NCI-H446 treated with DMSO at 0.1 percent for 48 hours (cell line): Measurements from ENCODE around the gene SCLY.
"Not testable (repeated sequence)": the region's sequence is repeated elsewhere in the genome, so short reads cannot be mapped to it uniquely, and the experiment has no call there.

Source experiments
- DNase-seq: peaks from one replicate; lab custom pipeline; 2025; lab: John Stamatoyannopoulos, UW

The SCLY gene

DNA sequence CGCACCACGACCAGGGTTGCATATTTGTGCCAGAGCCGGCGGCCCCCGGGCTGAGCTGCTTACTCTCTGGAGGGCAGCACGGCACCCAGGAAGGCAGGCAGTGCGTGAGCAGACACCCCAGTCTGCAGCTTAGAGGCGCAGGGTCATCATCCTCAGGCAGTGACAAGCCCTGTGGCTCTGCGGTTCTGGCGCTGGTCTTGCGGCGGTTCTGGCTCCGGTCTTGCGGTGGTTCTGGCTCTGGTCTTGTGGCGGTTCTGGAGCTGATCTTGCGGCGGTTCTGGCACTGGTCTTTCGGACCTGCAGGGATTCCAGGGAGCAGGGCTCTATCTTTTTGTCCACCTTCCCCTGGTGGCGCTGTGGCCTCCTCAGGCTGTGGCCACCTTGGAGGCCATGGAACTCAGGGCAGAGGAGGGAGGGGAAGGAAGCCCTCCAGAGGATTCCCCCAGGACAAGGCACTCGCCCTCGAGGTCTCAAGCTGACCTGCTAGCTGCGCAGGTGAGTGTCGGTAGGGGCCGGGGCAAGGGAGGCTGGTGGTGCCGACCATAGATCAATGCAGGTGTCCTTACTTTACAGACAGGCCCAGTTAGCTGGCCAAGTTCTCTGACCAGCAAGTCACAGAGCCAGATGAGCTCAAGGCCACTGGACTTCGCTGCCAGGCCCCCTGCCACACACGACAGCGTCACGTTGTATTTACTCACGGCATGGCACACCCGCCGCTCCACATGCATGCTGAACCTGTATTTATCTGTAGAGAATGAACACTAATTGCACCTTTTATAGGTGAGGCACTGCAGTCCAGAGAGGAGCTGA, 54.3 kb downstream of the SCLY start:
- no peak for DNase-seq

DNA sequence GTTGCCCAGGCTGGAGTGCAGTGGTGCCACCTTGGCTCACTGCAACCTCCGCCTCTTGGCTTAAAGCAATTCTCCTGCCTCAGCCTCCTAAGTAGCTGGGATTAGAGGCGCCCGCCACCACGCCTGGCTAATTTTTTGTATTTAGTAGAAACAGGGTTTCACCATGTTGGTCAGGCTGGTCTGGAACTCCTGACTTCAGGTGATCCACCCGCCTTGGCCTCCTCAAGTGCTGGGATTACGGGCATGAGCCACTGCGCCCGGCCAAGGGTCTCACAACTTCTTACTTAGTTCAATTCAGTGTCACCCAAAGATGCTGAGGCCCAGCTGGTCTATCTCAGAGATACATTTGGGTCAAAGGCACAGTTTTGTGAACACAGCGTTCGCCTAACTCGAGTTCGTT, 54.9 kb downstream of the SCLY start:
- DNase-seq: not testable (repeated sequence)

DNA sequence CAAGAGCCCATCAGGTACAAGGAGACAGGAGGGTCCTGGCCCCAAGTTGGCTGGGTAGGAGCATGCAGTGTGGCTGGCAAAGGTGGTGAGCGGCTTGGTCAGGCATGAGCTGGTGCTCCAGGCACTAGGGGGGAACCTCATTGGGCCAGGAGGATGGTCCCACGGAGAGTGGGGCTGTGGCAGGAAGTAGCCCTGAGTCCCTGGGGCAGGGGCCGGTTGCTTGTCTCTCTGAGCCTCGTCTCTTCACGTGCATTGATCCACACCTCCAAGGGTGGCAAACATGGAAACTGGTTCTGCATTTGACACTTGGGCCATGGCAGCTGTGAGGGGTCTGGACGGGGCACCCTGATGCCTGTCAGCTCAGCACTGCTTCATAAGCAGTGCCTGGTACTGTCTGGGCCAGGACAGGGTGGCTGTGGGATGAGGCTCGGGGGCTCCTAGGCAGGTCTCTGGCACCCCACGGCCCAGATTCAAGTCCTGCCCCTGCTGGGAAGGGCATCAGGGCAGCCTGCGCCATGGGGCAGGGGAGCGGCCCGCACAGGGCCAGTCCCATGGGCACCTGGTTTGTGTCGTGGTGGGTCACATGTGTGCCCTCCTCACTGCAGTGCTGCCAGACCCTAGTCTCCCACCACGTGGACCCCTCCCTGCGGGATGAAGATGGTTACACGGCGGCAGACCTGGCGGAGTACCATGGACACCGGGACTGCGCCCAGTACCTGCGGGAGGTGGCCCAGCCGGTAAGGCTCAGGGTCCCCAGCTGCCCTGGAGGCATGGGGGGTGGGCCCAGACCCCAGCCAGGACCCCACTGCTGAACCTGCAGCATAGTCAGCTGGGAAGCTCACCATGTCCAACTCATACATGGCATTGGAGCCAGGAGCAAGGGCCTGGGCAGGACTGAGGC, 55.7 kb downstream of the SCLY start:
- no peak for DNase-seq

DNA sequence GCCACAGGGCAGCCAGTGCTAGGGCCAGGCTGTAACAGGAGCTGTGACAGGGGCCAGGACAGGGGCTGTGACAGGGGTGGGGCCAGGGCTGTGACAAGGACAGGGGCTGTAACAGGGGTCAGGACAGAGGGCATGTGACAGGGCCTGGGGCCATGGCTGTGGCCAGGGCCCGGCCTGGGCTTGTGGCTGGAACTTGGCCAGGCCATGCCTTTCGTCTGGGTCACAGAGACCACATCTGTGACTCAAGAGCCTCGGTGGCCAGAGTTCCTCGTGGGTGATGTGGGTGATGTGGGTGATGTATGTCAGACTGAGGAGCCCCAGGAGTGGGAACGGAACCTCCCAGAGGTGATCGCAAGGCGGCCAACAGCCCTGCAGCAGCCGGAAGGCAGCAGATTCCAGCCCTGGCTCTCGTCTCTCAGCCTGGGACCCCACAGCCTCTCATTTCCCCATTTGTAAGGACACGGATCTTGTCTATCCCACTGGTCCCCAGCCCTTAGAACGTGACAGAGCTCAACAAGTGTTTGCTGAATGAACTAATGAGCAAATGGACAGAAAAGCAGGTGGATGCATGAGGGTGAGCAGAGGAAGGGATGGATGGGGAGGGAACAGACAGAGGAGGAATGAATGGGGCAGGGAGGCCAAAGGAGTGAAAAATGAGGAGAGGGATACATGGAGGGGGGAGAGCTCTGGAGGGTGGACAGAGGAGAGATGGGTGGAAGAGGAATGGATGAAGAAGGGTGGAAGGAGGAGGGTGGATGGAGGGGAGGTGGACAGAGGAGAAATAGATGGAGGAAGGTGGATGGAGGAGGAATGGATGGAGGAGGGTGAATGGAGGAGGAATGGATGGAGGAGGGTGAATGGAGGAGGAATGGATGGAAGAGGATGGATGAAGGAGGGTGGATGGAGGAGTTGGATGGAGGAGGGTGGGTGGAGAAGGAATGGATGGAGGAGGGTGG, 56.7 kb downstream of the SCLY start:
- DNase-seq: no peak

DNA sequence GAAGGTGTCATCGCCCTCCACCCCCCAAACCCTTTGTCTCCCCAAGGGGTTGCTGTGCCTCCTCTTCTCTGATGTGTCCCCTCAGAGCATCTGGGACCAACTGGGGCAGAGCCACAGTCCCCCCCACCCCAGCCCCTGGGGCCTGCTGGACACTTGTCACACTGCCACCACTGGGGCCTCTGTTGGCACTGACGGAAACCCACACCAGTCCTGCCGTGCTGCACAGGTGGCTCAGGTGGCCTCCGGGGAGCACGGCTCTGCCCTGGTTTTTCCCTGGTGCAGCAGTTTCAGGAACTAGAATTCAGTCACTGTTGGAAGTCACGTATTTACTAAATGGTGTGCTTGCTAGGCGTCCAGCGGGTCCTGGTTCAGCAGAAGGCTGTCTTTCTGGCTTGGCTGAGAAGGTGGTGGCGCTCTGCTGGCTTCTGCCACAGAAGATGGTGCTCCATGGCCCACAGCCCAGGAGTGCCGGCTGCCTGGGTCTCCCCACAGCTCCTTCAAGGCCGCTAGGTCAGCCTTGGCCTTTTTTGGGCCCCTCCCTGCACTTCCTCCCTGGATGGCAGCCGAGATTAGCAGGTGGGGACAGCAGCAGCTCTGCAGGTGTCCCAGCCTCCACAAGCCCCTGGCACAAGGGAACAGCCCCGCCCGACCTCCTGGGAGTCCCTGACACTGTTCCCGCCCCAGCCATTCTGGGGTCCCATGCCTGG, 59.1 kb downstream of the SCLY start:
- DNase-seq: no peak

DNA sequence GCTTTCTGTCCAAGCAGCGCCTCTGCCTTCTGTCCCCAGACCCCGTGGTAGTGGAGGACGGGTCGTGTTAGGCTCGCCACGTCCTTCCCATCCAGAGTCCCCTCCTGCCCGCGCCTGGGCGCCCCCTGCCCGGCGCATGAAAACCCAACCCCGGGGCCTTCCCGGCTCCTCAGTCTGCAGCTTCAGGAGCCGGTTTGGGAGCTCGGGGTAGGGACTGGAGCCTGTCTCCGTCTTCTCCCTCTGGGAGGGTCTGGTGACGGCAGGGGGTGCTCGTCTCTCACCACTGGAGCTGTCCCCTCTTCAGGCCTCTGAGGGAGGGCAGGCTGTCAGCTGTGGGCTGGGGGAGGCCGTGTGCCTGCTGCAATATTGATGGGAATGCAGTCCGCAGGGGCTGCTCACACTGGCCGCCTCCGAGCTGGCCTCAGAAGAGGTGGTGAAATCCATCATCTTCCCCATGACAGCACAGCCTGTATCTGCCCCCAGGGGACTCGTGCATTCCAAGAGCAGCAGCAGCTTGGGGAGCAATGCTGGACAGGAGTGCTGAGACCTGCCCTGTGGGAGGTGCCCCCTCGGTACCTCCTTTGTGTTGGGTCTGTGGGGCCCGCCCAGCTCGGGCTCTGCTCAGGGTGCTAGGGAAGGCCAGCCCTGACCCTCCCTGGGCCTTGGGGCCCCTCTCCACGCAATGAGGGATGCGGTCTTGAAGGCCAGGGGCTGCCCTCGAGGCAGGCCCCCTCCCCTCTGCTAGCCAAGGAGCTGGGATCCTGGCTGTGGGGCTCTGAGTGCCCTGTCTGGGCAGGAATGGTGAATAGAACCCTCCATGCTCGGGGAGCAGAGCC, 59.9 kb downstream of the SCLY start:
- DNase-seq: no peak

DNA sequence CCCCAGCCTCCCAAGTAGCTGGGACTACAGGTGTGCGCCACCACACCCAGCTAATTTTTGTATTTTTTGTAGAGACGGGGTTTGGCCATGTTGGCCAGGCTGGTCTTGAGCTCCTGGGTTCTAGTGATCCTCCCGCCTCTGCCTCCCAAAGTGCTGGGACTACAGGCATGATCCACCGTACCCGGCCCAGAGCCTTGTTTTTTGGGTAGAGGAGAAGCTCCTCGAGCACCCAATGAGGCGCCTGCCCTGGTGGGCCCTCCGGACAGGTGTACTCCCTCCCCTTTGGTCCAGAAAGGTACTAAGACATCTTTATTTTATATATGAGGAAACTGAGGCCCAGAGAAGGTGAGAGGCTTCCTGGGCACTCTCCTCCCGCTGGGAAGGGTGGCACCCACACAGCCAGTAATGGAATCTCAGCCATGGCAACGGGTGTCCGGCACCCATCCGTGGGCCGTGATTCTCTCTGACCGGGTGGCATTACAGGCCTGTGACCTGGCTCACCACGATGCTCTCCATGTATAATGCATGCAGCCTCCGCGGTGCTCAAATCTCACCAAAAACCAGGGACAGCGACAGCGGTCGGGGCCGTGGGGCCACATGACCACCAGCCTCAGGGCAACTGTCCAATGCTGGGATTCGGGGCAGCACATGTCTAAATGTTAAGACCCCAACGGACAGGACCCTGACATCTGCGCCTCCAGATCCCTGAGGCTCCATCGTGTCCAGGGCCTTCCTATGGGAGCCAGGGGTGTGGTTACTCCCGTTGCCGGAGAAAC, 60.9 kb downstream of the SCLY start:
- DNase-seq: no peak

DNA sequence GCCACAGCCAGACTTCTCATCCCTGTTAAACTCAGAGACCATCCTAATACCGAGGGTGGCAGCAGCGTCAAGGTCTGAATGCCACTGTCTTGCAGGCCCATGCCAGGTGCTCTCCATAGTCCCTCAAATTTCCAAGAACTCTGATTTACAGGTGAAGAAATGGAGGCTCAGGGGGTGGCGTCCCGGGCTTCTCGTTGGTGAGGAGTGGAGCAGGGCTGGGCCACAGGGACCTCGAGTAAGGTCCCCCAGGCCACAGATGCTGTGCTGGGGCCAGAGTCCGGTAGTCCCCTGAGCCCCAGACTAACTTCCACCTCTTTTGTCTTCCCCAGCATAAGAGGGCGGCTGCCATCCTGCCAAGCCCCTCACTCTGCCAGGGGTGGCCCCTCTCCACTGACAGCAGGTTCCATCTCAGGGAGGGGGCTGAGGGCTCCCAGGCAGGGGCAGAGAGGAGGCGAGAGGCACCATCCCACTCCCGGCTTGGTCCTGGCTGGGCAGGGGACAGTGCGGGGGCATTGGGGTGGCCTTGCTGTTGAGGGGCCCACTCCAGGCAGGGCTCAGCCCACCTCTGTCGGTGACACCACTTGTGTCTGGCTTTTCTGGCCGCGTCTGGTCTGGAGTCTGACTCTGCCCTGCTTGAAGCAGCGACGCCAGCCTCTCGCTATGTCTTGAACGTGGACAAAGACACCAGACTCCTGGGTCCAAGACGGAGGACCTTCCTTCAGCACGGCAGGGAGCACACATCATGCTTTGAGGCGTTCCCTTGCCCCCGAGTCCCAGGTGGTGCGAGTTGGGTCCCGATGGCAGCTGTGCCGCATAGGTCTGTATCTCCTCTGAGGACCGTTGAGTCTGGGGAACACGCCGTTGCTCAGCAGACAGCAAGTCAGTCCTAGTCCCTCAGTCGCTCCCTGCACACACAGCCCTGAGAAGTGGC, 61.8 kb downstream of the SCLY start:
- DNase-seq: no peak

DNA sequence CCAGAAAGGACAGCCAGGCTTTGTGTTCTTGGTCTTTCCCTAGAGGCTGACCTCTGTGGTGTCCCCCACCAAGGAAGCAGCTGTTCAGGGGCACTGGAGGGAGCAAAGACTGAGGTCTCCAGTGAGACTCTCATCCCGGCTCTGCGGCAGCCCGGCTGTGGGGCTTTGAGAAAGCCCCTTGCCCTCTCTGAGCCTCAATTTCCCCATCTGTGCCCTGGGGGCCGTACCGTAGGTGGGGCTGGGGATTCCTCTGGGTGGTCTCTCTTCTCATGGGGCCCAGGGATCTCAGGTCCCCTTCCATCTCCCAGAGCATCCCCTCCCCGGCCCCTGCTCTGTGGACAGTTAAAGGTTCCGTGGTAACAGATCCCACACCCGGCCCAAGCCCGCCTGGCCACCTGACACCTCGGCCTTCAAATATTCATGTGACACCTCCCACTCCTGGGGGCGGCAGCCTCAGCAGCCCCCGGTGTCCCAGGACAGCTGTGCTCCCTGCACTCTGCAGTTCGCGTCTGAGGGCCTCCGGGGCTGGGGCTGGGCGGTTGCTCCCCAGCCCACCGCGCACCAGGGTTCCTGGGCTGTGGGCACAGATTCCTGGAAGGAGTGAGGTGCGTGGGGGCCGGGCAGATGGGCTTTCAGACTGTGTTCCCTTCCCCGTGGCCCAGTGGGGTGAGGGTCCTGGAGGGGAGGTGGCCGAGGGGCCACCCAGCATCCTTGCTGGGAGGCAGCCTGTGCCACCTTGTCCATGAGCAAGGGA, 62.6 kb downstream of the SCLY start:
- DNase-seq: no peak

DNA sequence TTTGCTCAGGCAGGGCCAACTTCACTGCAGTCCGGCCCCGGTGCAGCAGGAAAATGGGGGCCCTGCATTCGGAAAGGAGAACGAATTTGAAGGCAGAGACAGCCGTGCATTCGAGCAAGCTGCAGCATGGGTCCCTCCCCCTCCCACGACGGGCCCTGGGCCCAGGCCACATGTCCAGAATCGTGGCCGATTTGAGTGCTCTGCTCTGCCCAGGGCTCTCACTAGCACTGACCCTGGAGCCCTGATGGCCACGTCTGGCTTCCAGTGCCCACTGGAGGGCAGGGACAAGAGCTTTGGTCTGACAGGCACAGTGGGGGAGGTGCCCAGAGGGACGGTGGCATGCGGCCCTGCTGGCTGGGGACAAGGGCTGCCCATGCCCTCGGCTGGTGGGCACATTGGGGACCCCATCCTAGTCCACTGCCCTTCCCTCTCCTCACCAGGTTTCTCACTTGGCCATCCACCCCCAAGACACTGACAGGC, 63.2 kb downstream of the SCLY start:
- DNase-seq: no peak

DNA sequence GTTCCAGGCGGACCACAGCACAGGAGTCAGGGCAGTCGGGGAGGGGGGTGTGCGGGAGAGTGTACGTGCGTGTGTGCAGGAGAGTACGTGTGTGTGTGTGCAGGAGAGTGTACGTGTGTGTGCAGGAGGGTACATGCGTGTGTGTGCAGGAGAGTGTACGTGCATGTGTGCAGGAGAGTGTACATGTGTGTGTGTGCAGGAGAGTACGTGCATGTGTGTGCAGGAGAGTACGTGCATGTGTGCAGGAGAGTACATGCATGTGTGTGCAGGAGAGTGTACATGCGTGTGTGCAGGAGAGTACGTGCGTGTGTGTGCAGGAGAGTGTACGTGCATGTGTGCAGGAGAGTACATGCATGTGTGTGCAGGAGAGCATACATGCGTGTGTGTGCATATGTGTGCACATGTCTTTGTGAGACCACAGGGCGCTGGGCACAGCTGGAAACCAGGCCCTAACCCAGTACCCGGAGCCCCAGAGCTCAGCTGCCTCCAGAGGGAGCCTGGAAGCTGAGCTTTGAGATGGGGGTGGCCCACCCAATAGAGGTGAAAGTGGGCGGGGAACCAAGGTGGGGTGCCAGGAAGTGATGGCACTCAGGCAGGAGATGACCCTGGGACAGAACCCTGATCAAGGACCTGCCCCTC, 63.8 kb downstream of the SCLY start:
- DNase-seq: no peak

DNA sequence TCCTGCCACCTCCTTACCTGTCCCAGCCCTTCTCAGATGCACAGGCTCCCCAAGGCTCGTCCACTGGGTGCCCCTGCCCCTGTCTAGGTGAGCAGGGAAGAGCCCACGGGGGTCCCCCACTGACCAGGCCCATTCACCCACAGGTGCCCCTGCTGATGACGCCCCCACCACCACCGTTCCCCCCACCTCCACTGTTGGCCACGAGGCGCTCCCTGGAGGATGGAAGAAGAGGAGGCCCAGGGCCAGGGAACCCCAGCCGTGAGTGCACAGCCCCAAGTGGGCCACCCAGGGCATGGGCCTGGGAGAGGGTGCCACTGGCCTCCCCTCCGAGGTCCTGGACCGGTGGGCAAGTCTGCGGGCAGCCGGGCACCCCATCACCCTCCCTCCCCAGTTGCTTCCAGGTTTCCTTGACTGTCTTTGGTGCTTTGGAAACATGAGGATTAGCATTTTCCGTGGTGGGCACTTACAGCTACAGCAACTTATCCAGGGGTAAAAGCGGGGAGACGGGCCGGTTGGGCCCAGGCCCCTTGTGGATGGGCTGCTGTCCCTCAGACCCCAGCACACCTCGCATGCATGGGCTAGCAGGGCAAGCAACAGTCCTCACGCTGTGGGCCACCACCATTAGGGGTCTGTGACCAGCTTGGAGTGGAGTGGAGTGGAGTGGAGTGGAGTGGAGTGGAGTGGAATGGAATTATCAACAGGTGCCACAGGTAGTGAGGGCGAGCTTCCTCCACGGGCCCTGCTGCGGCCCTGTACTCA, 64.5 kb downstream of the SCLY start:
- DNase-seq: no peak

DNA sequence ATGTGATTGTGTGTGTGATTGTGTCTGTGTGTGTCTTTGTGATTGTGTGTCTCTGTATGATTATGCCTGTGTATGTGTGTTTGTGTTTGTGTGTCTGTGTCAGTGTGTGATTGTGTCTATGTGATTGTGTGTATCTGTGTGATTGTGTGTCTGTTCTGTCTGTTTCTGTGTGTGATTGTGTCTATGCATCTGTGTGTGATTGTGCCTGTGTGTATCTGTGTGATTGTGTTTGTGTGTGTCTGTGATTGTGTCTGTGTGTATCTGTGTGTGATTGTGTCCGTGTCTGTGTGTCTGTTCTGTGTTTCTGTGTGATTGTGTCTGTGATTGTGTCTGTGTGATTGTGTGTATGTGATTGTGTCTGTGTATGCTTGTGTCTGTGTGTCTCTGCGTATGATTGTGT, 65.5 kb downstream of the SCLY start:
- DNase-seq: no peak

DNA sequence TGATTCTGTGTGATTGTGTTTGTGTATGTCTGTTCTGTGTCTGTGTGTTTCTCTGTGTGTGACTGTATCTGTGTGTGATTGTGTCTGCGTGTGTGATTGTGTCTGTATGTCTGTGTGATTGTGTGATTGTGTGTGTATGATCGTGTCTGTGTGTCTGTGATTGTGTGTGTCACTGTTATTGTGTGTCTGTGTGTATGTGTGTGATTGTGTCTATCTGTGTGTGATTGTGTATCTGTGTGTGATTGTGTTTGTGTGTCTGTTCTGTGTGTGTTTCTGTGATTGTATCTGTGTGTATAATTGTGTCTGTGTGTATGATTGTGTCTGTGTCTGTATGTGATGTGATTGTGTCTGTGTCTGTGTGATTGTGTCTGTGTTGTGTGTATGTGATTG, 66.0 kb downstream of the SCLY start:
- DNase-seq: no peak

DNA sequence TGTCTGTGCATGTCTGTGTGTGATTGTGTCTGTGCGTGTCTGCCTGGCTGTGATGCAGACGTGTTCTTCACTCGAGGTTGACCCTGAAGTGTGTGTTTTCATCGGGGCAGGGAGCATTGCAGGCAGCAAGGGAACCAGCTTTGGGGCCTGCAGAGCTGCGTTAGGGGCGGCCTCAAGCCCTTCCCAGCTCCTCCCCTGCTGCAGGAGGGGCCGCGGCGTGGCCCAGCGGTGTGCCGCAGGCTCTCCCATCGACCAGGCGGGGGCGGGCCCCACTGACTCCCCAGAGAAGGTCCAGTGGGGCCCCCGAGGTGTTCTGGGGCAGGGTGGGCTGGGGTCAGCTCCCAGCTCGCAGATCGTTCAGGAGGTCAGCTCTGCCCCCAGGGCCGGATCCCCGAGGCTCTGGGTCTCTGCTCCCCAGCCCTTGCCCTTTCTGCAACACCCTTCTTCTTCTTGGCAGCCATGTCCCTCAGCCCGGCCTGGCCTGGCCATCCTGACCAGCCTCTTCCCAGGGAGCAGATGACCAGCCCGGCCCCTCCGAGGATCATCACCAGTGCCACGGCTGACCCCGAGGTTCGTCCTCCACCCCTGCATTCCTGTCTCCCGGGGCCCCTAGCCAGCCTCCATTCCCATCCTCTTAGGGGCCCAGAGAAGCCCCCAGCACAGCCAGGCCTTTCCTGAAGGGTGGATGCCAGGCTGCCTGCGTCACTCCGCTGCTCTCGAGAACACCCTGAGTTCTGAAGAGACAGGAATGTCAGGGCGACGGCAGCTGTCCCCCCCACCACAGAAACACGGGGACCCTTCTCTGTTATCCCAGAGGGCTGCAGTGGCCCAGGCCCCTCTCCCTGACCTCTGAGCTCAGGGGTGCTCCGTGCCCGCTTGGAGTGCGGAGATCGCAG, 66.6 kb downstream of the SCLY start:
- no peak for DNase-seq
